ENCODE data around the gene PEF1. TPM values are rescaled to one million over a fixed set of nuclear protein-coding genes. Genes with fewer than 3 reads are reported as not detected.

PEF1 gene, protein sequence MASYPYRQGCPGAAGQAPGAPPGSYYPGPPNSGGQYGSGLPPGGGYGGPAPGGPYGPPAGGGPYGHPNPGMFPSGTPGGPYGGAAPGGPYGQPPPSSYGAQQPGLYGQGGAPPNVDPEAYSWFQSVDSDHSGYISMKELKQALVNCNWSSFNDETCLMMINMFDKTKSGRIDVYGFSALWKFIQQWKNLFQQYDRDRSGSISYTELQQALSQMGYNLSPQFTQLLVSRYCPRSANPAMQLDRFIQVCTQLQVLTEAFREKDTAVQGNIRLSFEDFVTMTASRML
- total RNA-seq (ENCODE audit: unreplicated experiment): 38.9 TPM
- long read RNA-seq, transcript PEF1-201 (5 exons, 1,629 nt): major isoform, 87 of 101 reads
- long read RNA-seq, partial matches to known transcripts: 7 of 101 reads
- long read RNA-seq, other reads (novel, unspliced or antisense): 4 of 101 reads

DNA sequence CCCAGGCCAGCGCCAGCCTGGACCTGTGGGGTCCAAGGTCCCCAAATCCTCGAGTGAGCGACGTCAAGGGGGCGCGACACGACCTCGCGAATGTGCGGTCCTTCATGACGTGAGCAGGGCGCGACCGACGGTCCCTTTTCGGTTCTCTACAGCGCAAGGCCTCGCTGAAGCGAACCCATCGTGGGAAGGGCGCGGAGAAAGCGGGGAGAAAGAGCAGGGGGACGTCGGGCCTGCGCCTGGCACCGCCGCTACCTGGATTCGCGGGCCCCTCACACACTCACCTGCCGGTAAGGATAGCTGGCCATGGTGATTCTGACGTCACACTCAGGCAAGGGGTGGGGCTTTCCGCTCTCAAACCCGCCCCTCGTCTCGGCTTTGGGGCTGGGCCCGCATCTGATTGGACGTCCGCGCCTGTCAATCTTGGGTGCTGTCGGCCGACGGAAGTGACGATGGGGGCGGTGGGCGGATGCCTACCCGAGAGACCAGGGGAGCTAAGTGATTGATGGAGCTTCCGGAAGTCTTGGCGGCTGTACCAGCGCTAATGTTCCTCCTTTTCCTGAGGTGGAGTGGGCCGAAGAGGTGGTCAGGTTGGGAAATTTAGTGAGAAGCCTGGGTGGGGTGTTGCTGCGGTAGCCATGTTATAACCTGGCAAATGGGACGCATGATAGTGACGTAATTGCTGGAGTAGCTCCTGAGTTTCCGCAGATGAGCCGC lies at the start of gene PEF1:
Gene PEF1 (minus strand): TSS at position 317 of the 714 bp plus-strand sequence. CDS start 12 bp downstream, at position 305.
- peaks cover 6% of the 10 kb centered on the region for H3K9me3 Mint-ChIP-seq (ENCODE audit: unreplicated experiment)
- peak within 1 kb of the TSS; percentile 99 for H3K27ac Mint-ChIP-seq (ENCODE audit: unreplicated experiment)
- no peaks in the 10 kb centered on the region for H3K36me3 Mint-ChIP-seq (ENCODE audit: unreplicated experiment)
- peaks cover 6% of the 10 kb centered on the region for H3K4me1 Mint-ChIP-seq (ENCODE audit: low read depth, unreplicated experiment)
- peak within 1 kb of the TSS; percentile 95 for H3K4me3 Mint-ChIP-seq (ENCODE audit: unreplicated experiment)
- peaks cover 8% of the 10 kb centered on the region for H3K27me3 Mint-ChIP-seq (ENCODE audit: unreplicated experiment)
- no peak for TF ChIP-seq CTCF (IDR thresholded peaks at IDR 0.05; ENCODE audit: partially characterized antibody, unreplicated experiment)
- peak; percentile 99 for DNase-seq

DNA sequence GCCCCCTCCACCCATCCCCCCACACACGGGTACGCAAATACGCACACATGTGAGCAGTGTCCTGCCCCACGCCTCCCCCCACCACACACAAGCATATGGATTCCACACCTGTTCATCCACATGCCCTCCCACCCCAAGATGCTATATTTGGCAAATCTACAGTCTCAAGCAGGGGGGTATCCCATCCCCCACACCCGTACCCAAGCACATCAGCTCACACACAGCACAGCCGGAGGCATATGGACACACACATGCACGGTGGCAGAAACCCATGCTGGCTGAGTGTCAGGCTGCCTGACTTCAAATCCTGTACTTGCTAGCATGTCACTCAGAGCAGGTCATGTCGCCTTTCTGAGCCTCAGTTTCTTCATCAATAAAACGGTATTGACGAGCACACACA lies 48.6 kb upstream of the PEF1 start:
- TF ChIP-seq CTCF (IDR thresholded peaks at IDR 0.05; ENCODE audit: partially characterized antibody, unreplicated experiment): no peak
- Mint-ChIP-seq H3K36me3 (ENCODE audit: unreplicated experiment) (no peaks in the 10 kb centered on the region), H3K4me1 (ENCODE audit: low read depth, unreplicated experiment) (peaks cover 28% of the 10 kb centered on the region), H3K27me3 (ENCODE audit: unreplicated experiment) (peaks cover 9% of the 10 kb centered on the region), H3K27ac (ENCODE audit: unreplicated experiment) (peak overlapping the region; percentile 91), H3K4me3 (ENCODE audit: unreplicated experiment) (peak overlapping the region; percentile 66), H3K9me3 (ENCODE audit: unreplicated experiment) (peaks cover 19% of the 10 kb centered on the region)
- DNase-seq: peak; percentile 62

DNA sequence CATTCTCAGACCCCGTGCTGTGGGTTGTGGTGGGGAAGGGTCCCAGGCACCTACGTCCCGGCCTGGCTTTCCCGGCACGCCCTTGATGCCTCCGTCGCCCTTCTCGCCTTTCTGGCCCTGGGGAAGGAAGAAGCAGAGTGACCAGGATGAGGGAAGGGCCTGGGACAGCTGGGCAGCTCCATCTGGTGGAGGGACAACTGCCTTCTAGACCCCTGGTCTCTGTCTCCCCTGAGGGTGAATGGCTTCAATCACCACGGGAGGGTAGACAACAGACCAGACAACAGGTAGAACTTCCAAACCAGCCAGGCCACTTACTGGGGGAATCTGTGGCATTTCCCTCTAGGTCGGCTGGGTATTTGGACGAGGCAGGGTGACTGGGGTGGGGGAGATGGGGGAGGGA lies 47.3 kb upstream of the PEF1 start:
- Mint-ChIP-seq H3K9me3 (ENCODE audit: unreplicated experiment) (peaks cover 12% of the 10 kb centered on the region), H3K27me3 (ENCODE audit: unreplicated experiment) (peaks cover 14% of the 10 kb centered on the region), H3K27ac (ENCODE audit: unreplicated experiment) (no peak overlapping the region), H3K36me3 (ENCODE audit: unreplicated experiment) (no peaks in the 10 kb centered on the region), H3K4me1 (ENCODE audit: low read depth, unreplicated experiment) (peaks cover 26% of the 10 kb centered on the region), H3K4me3 (ENCODE audit: unreplicated experiment) (no peak overlapping the region)
- no peak for DNase-seq
- no peak for TF ChIP-seq CTCF (IDR thresholded peaks at IDR 0.05; ENCODE audit: partially characterized antibody, unreplicated experiment)

- H3K4me3 Mint-ChIP-seq (ENCODE audit: unreplicated experiment): no peak overlapping the region
These were observed 46.8 kb upstream of the PEF1 start for GRCh38 chr1:31691446-31691845.

More at GRCh38 chr1:31691446-31691845, 46.8 kb upstream of the PEF1 start:
- H3K9me3 Mint-ChIP-seq (ENCODE audit: unreplicated experiment): peaks cover 12% of the 10 kb centered on the region
- TF ChIP-seq CTCF (IDR thresholded peaks at IDR 0.05; ENCODE audit: partially characterized antibody, unreplicated experiment): no peak
- no peaks in the 10 kb centered on the region for H3K36me3 Mint-ChIP-seq (ENCODE audit: unreplicated experiment)
- no peak for DNase-seq
- H3K27me3 Mint-ChIP-seq (ENCODE audit: unreplicated experiment): peaks cover 14% of the 10 kb centered on the region
- no peak overlapping the region for H3K27ac Mint-ChIP-seq (ENCODE audit: unreplicated experiment)
- peaks cover 27% of the 10 kb centered on the region for H3K4me1 Mint-ChIP-seq (ENCODE audit: low read depth, unreplicated experiment)

Data from glutamatergic neuron (in vitro differentiated cells).